D721Med (cell line): Measurements from ENCODE around the gene SPRR2B.

ENCODE experiments used
- DNase-seq: peaks from one replicate; pipeline ENCODE4 v3.0.0; 2011; ENCODE audit warnings: low spot score; ENCODE audit not compliant: insufficient read length
- FAIRE-seq: peaks from 2 replicates; lab custom pipeline; 2011; peaks lifted over from hg19 to GRCh38; lab: Jason Lieb, UNC
- CTCF ChIP-seq: IDR thresholded peaks from 2 replicates; pipeline ENCODE4 v1.5.1; 2012; ENCODE audit warnings: mild to moderate bottlenecking, control low read depth; ENCODE audit not compliant: insufficient read depth; ENCODE audit errors: missing control alignments

Gene SPRR2B

GRCh38 chr1:153095764-153096163, 24.4 kb upstream of the SPRR2B start:
- FAIRE-seq, result no peak
- DNase-seq, result no peak
- no peak for TF ChIP-seq CTCF

GRCh38 chr1:153094426-153094825, 23.0 kb upstream of the SPRR2B start, which contains the start of gene SPRR2E:
Gene SPRR2E (minus strand): TSS chr1:153094526. CDS start chr1:153093751, 775 bp downstream.
- FAIRE-seq, result no peak

DNA sequence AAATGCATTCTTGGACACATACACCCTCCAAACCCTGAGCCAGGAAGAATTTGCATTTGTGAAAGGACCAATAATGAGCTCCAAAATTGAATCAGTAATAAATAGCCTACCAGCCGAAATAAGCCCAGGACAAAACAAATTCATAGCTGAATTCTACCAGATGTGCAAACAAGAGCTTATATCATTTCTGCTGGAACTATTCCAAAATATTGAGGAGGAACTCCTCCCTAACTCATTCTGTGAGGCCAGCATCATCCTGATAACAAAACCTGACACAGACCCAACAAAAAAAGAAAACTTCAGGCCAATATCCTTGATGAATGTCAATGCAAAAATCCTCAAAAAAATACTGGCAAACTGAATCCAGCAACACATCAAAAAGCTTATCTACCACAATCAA, 16.2 kb upstream of the SPRR2B start:
- no peak for FAIRE-seq
- DNase-seq, result no peak
- TF ChIP-seq CTCF, result no peak

More at GRCh38 chr1:153094426-153094825, 23.0 kb upstream of the SPRR2B start, which contains the start of gene SPRR2E:
- DNase-seq, result no peak
- no peak for TF ChIP-seq CTCF

DNA sequence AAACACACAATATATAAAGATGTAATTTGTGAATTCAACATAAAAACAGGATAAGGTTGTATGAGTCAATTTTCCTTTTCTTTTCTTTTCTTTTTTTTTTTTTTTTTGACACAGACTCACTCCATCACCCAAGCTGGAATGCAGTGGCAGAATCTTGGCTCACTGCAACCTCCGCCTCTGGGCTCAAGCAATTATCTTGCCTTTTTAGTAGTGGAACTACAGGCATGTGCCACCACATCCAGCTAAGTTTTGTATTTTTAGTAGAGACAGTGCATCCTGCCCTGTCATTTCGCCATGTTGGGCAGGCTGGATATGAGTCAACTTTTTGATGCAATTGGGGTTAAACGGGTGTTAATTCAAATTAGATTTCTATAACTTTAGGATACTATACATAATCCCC, 10.3 kb upstream of the SPRR2B start:
- no peak for TF ChIP-seq CTCF
- DNase-seq (no peak), FAIRE-seq (no peak)

DNA sequence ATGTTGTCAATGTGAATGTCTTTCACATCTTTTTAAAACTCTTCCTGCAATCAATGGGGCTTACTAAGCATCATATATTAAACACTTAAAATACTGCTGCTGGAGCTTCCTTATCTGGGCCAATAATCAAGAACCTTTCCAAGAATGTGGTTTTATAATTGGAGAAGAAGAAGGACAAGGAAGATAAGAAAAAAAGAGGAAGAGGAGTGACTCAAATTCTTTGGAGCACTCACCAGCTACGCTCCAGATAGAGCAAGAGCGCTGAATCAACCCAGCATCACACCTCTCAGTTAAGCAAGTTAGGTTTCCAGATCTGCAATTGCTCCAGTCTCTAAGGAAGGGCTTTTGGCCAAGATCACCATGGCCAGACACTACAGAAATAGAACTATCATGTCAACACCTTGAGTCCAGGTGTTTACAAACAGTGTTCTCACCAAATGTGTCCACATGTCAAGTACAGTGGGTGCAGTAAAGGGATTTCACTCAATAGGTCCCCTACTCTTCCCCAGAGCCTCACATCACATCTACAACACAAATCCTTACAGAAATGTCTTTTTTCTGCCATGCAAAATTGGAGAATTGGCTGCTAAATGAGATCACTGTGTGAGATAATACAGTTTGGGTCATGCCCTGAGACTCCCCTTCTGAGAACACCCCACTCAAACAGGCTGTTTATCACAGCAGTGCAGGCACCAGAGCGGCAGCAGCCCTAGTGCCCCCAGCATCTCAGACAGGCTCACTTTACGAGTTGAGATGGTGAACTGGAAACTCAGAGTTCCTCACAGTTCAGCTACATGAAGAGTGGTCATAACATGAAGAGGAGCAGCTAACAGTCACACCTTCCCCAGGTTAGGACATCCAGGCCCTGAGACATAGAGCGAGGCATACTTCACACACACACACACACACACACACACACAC, 1.7 kb upstream of the SPRR2B start:
- FAIRE-seq, result no peak
- no peak for DNase-seq
- no peak for TF ChIP-seq CTCF

DNA sequence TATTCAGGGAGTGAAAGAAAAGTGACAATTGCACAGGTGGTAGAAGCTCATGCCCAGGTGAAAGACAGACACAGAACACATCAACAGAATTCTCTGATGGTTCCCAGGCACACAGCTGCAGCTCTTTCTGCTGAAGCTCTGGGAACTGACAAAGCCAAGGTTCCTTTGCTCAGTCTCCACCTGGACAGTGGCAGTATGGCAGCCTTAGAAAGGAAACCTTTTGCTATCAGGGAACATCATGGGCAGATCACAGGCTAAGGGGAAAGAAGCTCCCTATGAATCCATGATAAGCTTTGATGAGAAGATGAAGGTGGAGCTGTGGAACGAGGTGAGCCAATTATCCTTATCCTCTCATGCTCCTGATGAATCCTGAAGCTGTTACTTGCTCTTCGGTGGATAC, 1.2 kb downstream of the SPRR2B start:
- no peak for TF ChIP-seq CTCF
- no peak for DNase-seq
- no peak for FAIRE-seq
